ENCODE data around the gene MTA1.
A peak's percentile ranks its signal among the peaks of the same experiment; 100 is the strongest.

The MTA1 gene

DNA sequence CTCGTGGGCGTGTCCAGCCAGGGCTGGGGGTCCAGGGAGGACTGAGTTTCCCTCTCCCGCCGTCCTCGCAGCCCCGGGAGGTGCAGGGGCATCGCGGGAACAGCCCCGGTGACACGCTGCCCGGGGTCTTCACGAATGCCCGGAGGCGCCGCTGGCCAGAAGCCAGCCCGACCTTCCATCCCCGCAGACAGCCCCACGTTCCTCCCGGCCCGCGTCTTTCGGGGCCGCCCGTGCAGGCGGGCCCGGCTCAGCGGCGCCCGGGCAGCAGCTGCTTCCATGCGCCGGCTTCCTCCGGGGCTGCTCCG, 70.6 kb downstream of the MTA1 start:
- DNase-seq, result no peak

DNA sequence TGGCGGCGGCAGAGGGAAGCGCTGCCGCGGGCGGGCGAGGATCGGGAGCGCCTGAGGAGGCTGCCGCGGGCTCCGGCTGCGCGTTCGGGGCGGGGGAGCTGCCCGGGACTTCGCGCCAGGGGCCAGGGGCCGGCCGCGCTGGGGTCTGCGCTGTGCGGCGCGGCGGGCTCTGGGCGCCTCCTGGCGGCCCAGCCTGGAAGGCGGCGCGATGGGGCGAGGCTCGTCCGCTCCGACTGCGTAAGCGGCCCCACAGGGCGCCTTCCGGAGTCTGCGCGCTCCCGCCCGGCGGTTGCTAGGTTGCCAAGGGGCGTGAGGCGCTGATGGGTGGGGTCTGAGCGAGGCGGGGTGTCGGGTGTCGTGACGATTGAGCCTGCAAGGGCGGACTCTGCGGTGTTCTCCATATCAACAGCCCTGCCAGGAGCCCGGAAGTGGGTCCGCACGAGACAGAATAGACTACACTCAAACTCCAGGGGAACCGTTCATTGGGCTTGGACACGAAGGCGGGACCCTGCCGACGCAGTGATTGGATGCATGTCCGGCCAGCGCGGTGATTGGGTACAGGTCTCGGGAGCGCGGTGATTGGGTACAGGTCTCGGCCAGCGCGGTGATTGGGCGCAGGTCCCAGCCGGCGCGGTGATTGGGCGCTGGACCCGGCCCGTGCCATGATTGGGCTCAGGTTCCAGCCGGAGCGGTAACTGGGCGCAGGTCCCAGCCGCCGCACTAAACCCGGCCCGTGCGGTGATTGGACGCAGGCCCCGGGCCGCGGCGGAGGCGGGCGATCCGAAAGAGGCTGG, 71.1 kb downstream of the MTA1 start, which contains the start of gene TEDC1:
TSS of gene TEDC1 (plus strand) at position 675 of the 794 bp plus-strand sequence. CDS start 130 bp downstream, outside the sequence.
- DNase-seq, result peak; percentile 99 to 100

DNA sequence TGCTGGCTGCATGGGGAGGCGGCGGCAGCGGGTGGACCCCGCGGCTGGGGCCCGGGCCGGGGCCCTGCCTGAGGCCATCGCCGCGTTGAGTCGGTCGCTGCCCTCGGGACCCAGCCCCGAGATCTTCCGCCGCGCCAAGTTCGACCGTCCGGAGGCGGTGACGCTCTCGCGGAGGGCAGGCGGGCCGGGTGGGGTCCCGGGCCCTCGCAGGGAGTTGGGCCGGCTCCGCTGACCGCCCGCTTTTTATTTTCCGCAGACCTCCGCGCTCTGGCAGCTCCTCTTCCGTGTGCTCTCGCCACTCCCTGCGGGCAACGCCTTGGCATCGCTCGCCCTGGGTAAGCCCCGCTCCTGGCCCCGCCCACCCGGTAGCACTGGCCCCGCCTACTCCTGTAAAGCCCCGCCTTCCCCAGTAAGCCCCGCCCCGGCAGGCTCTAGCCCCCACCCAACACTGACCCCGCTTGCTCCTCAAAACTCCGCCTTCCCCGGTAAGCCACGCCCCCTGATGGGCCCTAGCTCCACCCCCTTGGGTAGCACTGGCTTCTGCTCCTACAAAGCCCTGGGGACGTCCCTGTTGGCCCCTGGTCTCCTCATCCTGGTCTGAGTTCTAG, 71.8 kb downstream of the MTA1 start:
- peak; percentile 55 to 64 for DNase-seq

DNA sequence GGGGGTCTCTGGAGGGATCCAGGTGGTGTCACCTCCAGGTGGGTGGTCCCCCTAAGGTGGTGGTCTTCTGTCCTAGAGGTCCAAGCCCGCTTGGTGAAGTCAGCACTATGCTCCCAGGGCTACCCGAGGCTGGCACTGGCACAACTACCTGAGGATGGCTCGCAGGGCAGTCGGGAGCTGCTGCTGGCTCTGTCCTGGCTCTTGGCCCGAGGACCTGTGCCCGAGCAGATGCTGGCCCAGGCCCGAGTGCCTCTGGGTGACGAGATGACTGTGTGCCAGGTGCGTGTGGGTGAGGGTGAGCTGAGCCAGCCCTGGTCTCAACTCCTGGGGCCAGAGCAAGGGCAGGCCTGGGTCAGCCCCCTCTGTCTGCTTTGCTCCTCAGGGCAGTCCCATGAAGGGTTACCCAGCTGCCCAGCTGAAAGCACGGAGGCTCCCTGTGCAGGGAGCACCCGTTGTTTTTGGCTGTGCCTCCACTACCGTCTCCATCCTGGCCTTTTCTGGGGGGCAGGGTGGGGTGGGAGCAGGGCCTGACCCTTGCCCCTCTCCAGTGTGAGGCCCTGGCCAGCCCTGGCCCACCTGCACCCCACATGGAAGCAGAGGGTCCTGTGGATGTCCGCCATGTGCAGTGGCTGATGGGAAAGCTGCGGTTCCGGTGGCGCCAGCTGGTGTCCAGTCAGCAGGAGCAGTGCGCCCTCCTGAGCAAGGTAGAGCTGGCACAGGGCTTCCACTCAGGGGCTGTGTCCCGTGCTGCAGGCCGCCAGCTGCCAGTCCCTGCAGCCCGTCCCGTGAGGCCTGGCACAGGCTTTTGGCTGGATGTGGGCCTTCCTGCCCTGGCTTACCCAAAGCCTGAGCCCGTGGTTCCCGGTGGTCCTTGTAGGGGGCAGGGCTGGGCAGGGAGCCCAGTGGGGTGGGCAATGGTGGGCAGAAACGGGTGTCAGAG, 72.7 kb downstream of the MTA1 start:
- DNase-seq, result no peak

- DNase-seq, result no peak
Measured at GRCh38 chr14:105492971-105493871, 73.6 kb downstream of the MTA1 start.

- no peak for DNase-seq
Measured at GRCh38 chr14:105493921-105494605, 74.4 kb downstream of the MTA1 start.

- no peak for DNase-seq
Measured at GRCh38 chr14:105494606-105494929, 74.9 kb downstream of the MTA1 start.

- no peak for DNase-seq
Measured at GRCh38 chr14:105495101-105495989, 75.7 kb downstream of the MTA1 start.

DNA sequence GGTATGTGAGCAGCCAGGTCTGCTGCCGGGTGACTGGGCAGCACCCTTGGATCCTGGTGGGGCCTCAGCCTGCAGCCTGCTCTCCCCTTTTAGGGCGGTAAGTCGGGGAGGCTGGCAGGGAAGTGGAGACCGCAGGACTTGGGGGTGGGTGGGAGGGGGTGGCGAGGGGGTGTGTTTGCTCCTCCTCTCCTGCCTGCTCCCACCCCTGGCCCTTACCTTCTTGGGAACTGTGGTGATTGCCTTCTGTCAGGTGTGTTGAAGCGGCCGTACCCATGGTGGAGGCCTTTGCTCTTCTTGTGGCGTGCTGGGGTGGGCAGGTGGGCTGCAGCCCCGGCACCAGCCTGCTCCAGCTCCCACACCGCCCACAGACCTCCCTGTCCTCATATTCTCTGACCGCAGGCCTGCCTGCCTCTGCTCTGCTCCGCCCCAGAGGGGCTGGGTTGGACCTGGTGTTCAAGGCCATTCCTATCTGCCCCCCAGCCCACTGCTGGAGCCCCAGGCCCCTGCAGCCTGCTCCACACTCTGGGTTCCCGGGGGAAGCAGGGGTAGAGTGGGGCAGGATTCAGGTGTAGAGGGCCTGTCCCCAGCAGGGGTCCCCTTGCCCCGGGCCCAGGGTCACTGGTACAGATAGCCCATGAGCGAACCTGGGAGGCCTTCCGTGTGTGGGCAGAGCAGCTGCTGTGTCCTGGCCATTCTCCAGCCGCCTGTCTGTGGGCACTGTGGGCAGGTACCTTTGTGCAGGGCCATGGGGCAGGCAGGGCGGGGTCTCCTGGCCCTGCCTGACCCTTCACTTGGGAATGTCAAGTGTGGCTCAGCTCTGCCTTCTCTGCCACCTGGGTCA, 76.6 kb downstream of the MTA1 start:
- DNase-seq, result no peak

DNA sequence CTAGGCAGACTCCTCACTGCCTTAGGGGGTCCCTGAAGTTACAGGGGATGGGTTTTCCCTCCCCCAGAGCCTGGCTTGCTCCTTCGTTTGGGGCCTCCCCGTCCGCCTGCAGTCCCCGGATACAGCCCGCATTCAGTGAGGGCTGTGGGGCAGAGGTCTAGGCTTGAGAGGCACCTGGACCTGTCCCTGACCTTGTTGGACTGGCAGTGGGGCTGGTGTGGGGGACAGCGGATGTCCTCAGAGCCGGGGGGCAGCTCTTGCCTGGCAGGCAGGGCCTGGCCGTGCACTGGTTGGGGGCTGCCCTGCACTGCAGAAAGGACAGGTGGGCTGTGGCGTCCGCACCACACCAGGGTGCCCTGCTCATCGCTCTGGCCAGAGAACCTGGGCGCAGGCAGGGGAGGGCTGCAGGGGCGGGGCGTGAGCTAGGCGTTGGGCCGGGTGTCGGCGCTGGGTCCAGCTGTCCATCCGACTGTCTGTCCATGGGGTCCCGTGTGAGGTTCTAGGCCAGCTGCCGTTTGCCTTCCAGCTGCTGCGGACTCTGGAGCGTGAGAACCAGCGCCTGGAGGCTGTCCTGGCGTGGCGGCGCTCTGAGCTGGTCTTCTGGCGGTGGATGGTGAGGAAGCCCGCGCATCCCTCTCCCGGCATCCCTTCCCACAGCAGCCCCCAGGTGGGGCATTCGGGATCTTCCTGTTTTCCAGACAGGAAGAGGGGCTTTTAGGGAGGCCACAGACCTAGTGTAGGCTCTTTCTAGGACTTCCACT, 77.4 kb downstream of the MTA1 start:
- DNase-seq, result no peak

GRCh38 chr14:105497671-105498429, 78.2 kb downstream of the MTA1 start:
- no peak for DNase-seq

GRCh38 chr14:105498430-105499255, 79.0 kb downstream of the MTA1 start:
- DNase-seq, result no peak

DNA sequence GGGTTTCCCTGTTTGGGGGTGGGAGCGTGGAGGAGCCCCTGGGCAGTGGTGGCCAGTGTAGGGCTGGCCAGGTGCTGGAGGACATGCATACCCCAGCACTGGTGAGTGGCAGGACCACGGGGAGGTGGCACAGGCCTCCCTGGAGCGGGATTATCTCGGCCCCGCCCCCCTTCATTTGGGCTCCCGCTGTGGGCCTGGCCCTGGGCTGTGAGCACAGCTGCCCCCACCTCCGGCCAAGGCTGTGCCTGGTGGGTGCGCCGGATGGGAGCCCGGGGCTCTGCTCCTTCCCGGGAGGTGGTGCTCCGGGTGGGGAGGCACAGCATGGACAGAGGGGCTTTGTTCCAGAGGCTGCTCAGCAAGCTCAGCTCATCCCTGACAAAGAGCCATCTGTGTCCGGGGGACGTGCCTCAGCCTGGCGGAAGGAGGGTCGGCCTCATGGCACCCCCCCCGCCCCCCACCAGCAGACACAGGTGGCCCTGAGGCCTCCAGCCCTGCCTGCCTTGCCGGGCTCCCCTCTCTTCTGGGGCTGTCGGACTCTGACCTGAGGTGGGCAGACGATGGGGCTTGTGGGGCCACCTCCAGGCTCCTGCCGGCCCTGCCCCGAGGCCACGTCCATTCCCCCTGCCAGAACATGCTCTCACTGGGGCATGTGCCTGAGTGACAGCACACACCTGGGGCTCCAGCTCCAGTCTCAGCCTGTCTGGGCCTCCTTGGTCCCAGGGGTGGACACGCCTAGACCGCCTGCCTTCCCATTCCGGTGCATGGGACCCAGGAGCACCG, 79.8 kb downstream of the MTA1 start:
- no peak for DNase-seq

DNA sequence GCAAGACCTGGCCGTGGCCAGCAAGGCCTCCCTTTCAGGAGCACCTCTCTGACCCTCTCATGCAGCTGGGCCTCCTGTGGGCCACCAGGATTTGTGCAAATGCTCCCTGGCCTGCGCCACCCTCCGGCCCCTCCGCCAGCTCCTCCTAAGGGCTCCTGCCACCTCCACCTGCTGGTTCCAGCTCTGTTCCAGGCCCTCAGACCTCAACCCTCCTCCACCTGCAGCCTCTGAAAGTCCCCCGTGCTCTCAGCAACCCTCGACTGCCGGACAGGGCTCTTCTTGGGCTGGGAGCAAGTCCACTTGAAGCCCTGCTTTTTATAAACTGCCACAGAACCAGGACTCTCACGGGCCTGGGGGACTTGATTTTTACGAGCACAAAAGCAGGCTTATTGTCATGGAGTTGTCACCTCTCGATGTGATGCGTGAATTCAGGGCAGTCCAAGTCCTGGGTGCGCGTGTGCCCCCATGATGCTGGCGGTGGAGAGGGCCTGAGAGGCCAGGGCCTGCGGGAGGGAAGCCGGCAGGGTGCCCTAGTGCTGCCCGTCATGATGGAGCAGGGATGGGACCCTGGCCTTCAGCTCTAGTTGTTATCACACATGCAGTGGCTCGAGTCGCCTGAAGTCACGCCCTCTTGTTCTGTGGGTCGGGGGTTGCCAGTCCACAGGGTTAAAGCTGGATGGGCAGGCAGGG, 80.6 kb downstream of the MTA1 start:
- no peak for DNase-seq

DNA sequence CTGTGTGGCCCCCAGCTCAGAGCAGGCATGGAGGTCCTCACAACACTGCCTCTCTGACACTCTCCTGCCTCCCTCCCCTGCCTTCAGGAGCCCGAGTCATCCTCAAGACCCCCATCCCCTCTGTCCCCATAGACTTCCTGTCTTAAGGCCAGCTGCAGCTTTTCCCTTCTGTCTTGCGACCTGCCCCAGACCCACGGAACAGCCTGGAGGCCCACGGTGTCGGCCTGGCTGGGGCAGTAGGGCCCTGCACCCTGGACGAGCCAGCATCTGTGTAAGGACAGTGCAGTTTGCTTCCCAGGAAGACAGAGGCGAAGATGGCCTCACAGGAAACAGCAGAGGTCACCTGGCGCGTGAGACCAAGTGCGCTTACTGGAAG, 81.1 kb downstream of the MTA1 start:
- no peak for DNase-seq
